Hippocampal formation (tissue), 2 donors: ENCODE data around the gene MON1A.
"Not testable (repeated sequence)": the region's sequence is repeated elsewhere in the genome, so short reads cannot be mapped to it uniquely, and the experiment has no call there.

Experiments
- DNase-seq, 2 donors: peaks; one replicate each; lab custom pipeline; 2025; lab: John Stamatoyannopoulos, UW

MON1A gene

GRCh38 chr3:49917806-49918590 lies 11.6 kb downstream of the MON1A start:
- not testable (repeated sequence) for DNase-seq

GRCh38 chr3:49916686-49917085 lies 12.9 kb downstream of the MON1A start:
- no peak for DNase-seq

- DNase-seq, result no peak
These were observed 14.7 kb downstream of the MON1A start for GRCh38 chr3:49914906-49915305.

GRCh38 chr3:49912881-49913281 lies 16.7 kb downstream of the MON1A start:
- peak in 1 of 2 donors; percentile 27 for DNase-seq

GRCh38 chr3:49911611-49912010 lies 18.0 kb downstream of the MON1A start:
- no peak for DNase-seq

GRCh38 chr3:49911124-49911420 lies 18.5 kb downstream of the MON1A start:
- DNase-seq, result no peak

- DNase-seq, result no peak
These were observed 19.0 kb downstream of the MON1A start for GRCh38 chr3:49910409-49911123.

GRCh38 chr3:49908373-49909199 lies 21.0 kb downstream of the MON1A start:
- DNase-seq, result no peak

- DNase-seq, result peak; percentile 13 to 15
These were observed 23.4 kb downstream of the MON1A start for GRCh38 chr3:49906073-49906743.

GRCh38 chr3:49904448-49904847 lies 25.2 kb downstream of the MON1A start:
- not testable (repeated sequence) for DNase-seq

- peak in 1 of 2 donors; percentile 16 for DNase-seq
These were observed 25.9 kb downstream of the MON1A start, which contains the start of gene MST1R for GRCh38 chr3:49903451-49904424. Gene MST1R (minus strand): TSS chr3:49903873. CDS start chr3:49903609, 264 bp downstream.

GRCh38 chr3:49902511-49903345 lies 26.9 kb downstream of the MON1A start:
- no peak for DNase-seq

GRCh38 chr3:49901366-49902339 lies 28.0 kb downstream of the MON1A start:
- DNase-seq, result no peak

- no peak for DNase-seq
These were observed 29.0 kb downstream of the MON1A start for GRCh38 chr3:49900491-49901153.

GRCh38 chr3:49899815-49900214 lies 29.8 kb downstream of the MON1A start:
- no peak for DNase-seq

GRCh38 chr3:49898991-49899390 lies 30.6 kb downstream of the MON1A start:
- DNase-seq, result no peak

- DNase-seq, result no peak
These were observed 33.3 kb downstream of the MON1A start for GRCh38 chr3:49896345-49896744.

GRCh38 chr3:49895791-49896190 lies 33.8 kb downstream of the MON1A start:
- DNase-seq, result no peak
